ENCODE results near the gene SMG7.
A peak's percentile ranks its signal among the peaks of the same experiment; 100 is the strongest.

The SMG7 gene

DNA sequence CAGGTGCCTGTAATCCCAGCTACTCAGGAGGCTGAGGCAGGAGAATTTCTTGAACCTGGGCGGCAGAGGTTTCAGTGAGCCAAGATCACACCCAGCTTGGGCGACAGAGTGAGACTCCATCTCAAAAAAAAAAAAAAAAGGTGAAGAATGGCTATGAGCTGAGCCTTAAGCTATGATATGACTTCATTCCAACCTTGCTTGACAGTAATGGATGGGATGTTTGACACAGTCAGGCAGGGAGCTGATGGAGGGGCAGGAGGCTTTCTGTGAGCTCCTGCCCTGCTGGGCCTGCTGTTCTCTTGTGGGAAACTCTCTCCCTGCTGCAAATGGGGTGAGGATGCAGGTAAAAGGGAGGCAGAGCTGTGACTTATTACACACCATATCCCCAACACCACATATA, 90.4 kb downstream of the SMG7 start:
- DNase-seq (ENCODE audit: low spot score) = no peak
- no peak for FAIRE-seq

DNA sequence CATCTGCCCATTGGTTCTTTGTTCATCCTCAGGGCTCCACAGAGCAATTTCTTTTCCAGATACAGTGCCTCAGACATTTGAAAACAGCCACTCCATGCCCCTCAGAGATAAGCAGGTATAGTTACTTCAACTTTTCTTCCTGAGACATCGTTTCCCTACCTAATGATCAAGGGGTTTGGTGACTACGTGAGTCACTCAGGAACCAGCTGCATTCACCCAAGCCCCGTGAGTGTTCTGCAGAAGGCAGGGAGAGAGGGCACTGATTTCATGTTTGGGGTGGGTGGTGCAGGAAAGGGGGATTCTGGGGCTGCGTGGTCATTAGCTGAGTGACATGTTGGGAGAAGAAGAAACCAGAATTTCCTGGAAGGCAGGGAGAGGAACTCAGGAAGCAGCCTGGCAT, 93.0 kb downstream of the SMG7 start:
- DNase-seq (ENCODE audit: low spot score) (no peak), FAIRE-seq (no peak)

GRCh38 chr1:183566026-183566425, 93.7 kb downstream of the SMG7 start:
- DNase-seq (ENCODE audit: low spot score) (no peak), FAIRE-seq (no peak)

GRCh38 chr1:183567584-183567983, 95.3 kb downstream of the SMG7 start:
- DNase-seq (ENCODE audit: low spot score) (peak; percentile 88), FAIRE-seq (peak; percentile 30)

- peak; percentile 35 for DNase-seq (ENCODE audit: low spot score)
These were observed 96.1 kb downstream of the SMG7 start for GRCh38 chr1:183568176-183569021.

GRCh38 chr1:183569141-183569540, 96.8 kb downstream of the SMG7 start:
- DNase-seq (ENCODE audit: low spot score) = peak; percentile 67

More at GRCh38 chr1:183568176-183569021, 96.1 kb downstream of the SMG7 start:
- no peak for FAIRE-seq

DNA sequence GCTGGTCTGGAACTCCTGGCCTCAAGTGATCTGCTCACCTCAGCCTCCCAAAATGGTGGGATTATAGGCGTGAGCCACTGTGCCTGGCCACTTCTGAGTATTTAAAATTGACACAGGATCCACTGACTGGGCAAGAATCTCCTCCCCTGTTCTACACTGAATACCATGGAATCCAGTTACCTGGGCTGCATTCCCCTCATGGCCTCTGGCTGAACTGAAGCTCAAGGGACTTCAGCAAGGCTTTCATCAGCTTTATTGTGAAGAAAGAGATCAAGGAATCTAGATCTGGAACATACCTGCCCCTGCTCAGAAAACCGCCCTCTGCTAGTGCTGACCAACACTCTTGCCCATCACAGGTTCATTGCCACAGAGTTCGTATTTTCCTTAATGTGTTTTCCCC, 97.5 kb downstream of the SMG7 start:
- FAIRE-seq (no peak), DNase-seq (ENCODE audit: low spot score) (no peak)

More at GRCh38 chr1:183569141-183569540, 96.8 kb downstream of the SMG7 start:
- no peak for FAIRE-seq

- DNase-seq (ENCODE audit: low spot score) = no peak
These were observed 98.2 kb downstream of the SMG7 start for GRCh38 chr1:183570451-183570850.

GRCh38 chr1:183571678-183572268, 99.5 kb downstream of the SMG7 start:
- FAIRE-seq = no peak

More at GRCh38 chr1:183570451-183570850, 98.2 kb downstream of the SMG7 start:
- no peak for FAIRE-seq

DNA sequence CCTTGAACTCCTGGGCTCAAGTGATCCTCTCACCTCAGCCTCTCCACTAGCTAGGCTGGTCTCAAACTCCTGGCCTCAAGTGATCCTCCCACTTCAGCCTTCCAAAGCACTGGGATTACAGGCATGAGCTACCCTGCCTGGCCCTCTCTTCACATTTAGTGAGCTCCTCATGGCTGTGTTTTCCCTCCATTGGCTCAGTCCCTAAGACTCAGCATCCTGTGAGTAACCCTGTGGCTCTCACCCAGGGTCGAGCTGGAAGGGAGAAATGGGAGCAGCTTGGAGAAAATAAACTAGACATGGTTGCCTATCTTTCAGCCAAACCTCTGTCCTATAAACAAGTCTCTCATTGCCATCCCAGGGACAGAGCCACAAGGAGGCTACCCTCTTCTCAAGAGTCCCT, 100.4 kb downstream of the SMG7 start:
- no peak for FAIRE-seq

More at GRCh38 chr1:183571678-183572268, 99.5 kb downstream of the SMG7 start:
- no peak for DNase-seq (ENCODE audit: low spot score)

GRCh38 chr1:183575606-183576005, 103.3 kb downstream of the SMG7 start:
- no peak for DNase-seq (ENCODE audit: low spot score)
- FAIRE-seq = no peak

More for the DNA sequence above, 100.4 kb downstream of the SMG7 start:
- no peak for DNase-seq (ENCODE audit: low spot score)

GRCh38 chr1:183576537-183576936, 104.2 kb downstream of the SMG7 start:
- DNase-seq (ENCODE audit: low spot score) = no peak
- no peak for FAIRE-seq

DNA sequence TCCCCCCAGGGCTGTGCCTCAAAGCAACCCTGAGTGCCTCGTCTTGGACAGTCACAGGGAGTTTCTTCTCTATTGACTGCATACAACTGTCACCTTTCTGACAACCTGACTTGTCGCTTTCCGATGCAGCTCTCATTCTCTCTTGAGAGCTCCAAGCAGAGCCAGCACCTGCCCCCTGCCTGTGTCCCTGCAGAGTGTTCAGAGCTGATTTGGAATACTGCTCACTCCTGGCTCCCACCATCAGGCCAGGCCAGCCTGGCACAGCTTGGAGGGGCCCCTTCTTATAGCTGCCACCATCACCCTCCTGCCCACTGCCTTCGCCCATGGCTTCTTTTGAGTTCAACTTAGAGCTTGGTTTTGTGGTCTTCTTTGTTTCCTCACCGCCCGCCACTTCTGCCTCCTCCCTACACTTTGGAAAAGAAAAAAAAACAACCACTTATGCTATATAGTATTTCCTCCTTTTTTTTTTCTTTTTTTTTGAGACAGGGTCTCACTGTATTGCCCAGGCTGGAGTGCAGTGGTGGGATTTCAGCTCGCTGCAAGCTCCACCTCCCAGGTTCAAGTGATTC, 105.7 kb downstream of the SMG7 start:
- FAIRE-seq = no peak
- DNase-seq (ENCODE audit: low spot score) = no peak

DNA sequence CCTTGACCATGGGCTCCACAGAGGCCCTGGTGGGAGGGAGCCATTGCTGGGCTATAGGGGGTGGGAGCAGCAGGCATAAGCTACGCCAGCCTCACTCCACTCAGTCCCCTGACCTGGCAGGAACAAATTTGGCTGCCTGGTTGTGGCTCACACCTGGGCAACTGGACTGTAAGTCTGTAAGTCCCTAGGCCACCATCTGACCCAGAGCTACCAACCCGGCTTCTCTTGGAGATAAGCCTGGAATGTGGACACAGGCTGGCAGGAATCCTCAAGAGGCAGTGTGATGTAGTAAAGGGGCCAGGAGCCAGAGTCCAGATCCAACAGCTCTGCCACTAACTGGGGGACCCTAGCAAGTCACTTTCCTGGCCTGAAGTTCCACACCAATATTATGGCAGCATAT, 106.6 kb downstream of the SMG7 start:
- FAIRE-seq (no peak), DNase-seq (ENCODE audit: low spot score) (no peak)

GRCh38 chr1:183580281-183580682, 108.0 kb downstream of the SMG7 start:
- no peak for FAIRE-seq
- DNase-seq (ENCODE audit: low spot score) = peak; percentile 49

DNA sequence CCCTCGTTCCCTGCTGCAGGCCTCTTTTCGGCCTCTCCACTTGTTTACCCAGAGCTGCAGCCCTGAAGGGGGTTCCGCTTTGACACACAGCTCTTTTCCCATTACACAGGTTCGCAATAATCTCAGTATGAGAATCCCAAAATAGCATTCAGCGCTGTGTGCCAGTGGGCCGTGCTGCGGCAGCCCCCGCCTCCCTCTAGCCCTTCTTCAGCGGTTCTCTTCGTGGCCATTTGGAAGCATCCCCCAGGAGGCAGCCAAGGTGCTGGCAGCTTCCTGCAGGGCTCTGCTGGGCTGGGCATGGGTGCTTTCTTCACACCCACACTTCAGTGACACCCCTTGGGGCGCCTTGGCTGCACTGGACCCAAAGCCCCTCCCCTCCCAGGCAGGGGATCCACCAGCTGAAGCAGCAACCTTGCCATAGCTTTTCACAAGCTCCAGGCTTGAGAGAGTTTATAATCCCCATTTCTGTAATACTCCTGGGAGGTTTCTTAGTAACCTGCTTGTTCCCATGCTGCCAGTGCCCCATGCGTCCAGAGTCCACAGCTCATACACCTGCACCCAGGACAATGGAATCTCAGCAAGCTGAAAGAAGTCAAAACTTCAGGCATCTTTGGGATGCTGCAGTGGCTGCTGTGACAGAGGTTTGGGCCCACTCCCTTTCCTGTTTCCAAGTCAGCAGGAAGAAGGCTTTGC, 109.9 kb downstream of the SMG7 start:
- no peak for FAIRE-seq
- no peak for DNase-seq (ENCODE audit: low spot score)

DNA sequence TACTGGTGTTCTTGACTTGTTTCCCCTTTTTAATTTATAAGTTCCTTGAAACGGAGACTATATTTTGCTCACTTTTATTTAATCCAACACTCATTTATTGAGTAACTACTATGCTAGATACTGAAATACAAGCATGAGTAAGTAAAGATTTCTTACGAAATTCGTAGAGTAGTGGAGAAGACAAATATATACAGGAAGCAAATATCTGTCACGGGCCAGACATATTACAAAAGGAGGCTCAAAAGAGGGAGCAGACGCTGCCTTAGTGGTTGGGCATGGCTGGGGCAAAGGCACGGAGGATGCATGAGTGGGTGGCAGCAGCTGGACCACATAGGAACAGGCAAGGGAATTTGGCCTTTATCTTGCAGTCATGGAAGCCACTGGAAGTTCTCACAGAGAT, 111.2 kb downstream of the SMG7 start:
- FAIRE-seq = no peak
- no peak for DNase-seq (ENCODE audit: low spot score)

DNA sequence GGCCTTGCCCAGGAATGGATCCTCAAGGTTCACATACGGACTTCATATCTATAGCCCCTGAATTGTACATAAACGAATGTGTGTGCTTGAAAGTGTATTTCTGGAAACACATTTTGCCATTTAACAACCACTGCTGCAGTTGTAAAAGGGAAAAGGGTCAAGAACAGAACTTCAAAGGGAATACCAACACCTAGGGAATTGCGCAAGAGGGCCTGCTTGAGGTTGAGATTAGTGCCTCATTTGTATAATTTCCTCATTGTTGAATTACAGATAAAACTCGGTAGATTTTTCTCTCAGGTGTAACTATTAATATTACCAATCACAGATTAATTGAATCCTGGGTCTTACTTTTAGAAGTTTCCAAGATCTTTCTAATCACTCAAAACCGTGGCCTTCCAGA, 111.8 kb downstream of the SMG7 start:
- no peak for DNase-seq (ENCODE audit: low spot score)
- FAIRE-seq = no peak

DNA sequence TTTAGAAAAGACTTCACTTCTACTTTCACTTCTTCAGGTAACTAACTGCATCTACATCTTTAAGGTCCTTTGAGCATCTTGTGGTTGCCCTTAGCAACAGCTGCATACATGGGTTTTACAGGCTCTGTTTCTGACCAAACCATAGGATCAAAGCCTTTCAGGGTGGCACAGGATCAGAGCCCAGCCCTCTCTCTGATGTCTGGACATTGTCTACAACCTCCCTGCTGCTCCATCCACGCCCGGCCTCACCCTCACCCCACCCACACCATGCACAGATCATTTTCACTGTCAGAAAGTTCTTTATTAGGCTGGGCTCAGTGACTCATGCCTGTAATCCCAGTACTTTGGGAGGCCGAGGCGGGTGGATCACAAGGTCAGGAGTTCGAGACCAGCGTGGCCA, 112.7 kb downstream of the SMG7 start:
- no peak for DNase-seq (ENCODE audit: low spot score)
- FAIRE-seq = no peak

- FAIRE-seq = no peak
- DNase-seq (ENCODE audit: low spot score) = no peak
These were observed 114.2 kb downstream of the SMG7 start for GRCh38 chr1:183586455-183586854.

- no peak for DNase-seq (ENCODE audit: low spot score)
- no peak for FAIRE-seq
These were observed 114.6 kb downstream of the SMG7 start for GRCh38 chr1:183586926-183587325.

DNA sequence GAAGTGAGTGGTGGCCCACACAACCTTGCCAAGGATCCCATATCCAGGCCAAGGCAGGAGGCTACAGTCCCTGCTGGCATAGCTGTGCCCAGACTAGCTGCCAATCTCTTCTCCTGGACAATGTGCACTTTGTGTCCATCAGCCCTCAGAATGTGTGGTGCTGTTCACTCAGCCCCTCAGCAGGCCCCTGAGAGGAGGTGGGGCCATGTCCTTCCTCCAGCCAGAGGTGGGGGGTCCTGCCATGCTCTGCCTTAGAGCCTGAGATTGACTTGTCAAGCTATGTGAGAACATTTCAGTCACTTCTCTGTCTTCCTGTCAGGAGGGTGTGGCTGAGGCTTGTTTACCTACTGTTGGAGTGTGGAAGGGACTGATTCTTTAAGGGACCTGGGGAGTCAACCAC, 116.5 kb downstream of the SMG7 start:
- DNase-seq (ENCODE audit: low spot score) (no peak), FAIRE-seq (no peak)

Measured in urothelium cell line (cell line).